ENCODE measurements around the gene MEF2C.

Gene MEF2C

DNA sequence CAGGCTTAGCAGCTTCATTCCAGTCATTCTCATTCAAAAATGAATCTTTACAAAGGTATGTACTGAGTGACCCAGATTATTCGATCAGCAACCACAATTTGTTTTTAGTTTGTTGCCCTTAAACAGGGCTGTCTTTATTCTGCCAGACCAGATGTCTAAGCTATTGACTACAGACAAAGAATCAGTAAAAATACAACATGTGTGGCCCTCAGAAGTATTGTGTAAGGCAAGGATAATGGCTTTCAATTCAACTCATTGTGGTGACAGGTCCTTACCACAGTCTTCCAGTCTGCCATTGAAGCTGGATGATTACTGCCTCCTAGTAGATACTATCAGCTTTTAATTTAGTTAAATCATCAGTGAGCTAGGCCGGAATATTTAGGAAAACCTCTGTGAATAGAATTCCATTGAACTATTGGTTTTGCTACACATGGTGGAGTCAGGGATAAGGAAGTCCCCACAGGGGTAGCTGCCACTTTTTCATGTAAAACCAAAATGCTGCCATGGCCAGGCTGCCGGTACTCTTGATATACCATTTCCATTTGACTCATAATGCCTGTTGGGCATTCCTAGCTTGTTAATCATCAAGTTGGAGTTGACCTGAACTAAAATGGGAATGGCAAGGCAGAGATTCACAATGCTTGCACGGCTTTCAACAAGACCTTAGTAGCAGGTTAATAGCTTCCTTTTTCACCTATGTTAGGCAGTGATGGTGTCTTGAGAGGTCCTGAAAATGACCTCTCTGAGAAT lies 175.6 kb downstream of the MEF2C start:
- no peak for DNase-seq

DNA sequence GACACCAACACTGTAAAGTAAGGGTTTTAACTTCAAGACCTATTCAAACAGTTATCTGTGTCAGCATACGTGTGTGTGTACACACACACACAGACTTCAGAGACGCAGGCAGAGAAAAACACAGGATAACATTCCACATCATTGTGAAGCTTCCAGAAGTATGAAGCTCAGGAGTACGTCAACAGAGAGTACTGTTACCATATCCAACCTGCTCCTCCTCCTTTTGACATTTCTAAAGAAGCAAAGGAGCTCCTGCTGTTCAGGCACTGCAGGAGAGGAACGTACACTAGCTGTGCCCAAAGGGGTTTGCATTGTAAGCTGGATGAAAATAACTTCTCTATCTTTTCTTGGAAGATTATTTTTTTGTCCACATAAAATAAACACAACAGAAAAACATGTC lies 180.7 kb downstream of the MEF2C start:
- DNase-seq = no peak

DNA sequence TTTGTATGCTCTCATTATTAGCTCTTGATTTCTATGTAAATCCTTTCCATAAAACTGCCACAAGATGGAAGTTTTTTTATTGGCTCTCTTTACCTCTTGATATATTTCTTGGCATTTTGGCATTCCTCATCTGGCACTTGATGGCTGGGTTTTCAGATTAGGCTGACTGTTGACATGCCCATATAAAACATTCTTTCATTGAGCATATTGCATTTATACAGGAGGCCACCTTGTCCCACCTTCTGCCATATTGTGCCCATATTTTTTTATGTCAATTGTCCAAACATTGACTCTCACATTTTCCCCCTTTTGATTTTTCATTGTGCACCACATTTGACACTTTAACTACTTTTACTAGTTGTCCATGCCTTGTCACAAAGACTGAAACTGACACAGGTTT lies 182.9 kb downstream of the MEF2C start:
- DNase-seq = no peak

DNA sequence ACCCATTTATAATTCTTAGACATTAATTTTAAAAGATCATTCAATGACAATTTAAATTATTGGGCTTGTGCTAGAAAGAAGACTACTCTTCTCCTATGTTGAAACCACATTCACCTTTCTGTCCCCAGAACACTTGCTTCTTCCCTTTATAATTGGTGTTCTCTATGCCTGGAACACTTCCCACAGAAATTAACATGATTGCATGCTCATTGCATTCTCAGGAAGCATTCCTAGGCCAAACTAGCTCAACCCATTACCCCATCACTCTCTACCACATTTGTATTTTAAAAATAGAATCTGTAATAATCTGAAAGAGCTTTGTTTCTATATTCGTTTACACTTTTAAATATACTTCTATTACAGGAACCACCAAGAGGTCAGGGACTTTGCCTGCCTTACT lies 184.7 kb downstream of the MEF2C start:
- DNase-seq = no peak

DNA sequence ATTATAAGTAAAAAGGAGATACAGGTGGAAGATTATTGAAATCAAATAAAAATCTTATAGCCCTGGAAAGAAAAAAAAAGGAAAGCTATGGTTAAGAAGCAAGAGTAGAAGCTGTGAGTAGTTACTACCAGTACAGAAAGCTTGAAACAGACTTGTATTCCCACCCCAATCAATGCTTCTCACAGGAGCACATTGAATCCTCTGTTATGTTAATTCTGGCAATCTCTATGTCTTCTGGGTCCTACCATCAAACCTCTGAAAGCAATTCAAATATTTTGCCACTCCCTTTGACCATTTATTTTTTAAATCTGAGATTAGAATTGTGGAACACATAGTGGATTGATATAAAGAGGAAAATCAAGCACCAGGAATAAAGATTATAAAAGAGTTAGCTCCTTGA lies 186.5 kb downstream of the MEF2C start:
- no peak for DNase-seq

DNA sequence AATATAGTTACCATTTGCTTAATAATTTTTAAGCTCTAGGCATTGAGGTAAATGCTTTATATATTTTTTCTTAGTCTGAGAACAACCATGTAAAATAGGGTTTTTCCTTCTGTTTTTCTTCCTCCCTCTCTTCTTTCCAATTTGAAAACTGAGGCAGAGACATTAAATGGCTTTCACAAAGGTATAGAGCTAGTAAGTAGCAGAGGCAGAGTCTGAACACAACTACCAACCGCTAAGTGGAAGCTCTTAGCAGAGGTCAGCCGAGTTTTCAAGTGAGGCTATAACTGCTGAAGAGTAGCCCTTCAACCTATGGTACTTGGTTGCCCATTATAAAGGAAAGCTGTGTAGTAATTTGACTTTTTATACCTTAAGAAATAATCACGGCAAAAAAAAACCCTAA lies 187.1 kb downstream of the MEF2C start:
- DNase-seq = no peak

DNA sequence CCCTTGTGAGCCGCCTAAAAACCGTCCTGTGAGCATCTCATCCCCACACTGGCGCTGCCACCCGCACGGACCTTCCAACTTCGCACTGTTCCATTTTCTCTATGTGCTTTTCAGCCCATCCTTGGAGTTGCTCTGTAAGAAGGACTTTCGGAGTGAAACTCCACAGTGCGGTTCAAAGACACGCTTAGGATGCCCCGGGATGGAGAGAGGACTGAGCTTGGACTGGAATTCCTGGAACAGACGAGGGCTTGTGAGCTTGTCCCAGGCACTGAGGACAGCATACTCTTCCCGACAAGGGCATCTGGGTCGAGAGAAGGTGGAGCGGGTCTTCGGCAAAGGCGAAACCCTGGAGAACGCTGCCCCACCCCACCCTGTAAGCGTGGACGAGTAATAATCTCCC lies 187.8 kb downstream of the MEF2C start:
- DNase-seq = no peak

DNA sequence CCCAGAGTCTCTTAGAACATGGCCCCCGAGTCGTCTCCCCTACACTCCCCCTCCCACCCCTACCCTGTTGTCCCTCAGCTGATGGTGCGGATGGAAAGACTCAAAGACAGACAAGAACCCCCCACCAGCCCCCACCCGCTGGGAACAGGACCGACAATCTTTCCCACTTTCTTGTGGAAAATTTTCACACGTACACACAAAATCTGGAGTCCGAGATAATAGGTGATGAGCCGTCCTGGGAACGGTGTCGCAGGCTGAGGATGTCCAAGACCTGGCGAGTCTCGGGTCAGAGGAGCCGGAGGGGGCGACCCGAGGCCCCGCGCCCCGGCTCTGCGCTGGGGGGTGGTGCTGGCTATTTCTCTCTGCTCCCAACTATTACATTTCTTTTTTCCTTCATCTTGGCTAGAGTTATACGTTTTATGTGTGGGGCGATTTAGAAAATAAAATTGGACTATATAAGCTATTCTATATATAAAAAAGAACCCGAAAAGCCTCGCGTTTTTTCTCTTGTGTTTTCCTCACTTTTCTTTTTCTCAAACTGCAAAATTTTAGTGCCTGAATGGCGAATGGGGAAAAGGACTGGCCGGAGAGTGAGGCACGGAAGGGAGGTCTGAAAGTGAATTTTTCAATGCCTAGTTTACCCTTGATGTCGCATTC lies 188.8 kb downstream of the MEF2C start:
- no peak for DNase-seq

DNA sequence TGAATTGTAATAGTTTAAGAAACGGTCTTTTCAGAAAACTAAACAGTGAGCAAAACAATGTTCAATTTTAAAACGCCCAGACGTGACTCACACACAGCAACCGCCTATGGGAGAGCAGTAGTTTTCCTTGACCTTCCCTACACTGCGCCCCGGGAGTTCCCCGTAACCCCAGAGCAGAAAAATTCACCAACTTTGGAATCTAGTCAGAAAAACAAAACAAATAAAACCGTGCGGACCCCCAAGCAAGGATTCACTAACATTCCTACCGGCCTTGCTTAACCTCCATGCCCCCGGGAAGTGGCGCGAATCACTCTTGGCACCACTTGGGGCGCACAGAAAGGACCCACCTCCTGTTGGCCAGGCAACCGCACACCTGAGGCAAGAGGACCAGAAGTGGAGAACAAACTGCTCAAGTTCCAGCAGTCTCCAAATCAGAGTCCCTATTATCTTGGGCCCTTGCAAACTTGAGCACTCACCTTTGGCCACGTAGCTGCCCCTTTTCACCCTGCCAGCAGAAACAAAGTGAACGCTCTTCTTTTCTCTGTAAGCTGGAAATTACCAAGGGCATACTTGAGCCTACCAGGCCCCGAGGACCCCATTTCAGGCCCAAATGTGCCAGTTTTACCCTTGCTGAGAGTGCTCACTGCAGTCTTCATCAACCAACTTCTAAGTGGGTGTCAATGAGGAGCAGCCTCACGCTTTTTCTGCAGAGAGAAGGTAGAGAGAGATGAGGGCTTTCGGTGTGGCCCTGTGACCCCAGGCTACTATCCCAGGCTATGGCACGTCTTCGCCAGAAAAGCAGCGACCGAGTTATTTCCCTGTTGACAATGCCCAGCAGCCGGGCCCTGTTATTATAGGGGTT lies 189.7 kb downstream of the MEF2C start:
- DNase-seq = no peak

DNA sequence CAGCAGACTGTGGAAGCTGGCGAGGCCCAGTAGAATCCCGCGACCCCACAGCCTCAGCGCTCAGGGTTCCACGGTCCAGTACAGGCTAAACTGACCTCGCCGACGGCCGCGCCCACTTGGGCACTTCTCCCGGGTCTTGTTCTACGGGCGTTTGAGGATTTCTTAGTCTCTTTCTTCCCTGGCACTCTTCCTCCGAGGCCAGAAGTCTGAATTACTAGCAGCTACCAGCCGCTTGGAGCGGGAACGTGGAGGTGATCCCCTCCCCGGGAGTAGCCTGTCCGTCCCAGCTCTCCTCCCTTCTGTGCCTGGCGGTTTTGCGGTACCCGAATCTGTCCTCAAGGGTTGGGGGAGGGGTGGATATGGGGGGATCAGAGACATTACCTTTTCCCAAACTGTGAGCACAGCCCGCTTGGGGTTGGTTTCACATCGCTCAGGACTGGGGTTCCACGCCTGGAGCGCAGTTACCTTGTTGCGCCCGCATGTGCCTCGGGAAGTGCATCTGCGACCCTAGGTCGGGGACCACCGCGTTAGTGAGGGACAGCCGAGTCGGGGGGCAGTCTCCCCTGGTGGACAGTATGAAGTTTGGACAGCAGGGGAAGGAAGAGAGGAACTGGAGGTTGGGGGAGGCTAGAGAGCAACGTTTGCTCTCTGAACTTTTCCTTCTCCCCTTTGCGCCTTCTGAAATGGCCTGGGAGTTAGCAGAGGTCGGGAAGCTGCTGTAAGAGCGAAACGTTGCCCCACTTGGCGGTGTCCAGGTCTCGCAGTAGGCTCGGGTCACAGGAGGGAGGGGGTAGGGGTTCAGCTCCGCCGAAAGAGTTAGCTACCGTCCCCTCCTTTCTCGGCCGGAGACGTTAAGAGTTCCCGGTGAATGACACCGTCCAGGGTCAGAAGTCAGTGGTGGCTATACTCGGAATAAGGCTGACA lies 190.8 kb downstream of the MEF2C start:
- DNase-seq = no peak

DNA sequence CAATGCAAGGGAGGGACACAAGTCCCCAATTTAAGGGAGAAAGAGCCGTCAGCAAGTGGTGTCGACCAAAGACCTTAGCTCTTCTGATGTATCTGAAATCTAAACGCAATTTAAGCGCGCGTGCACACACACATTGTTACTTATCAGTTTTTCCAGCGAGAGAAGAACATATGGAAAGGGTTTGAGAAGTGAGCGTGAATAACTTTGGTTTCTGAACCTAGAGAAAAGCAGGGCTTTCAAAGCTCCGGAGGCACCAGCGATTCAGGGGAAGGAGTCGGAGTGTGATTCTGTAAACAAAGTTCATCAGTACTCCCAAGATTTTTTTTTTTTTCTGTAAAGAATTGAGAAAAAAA lies 191.8 kb downstream of the MEF2C start:
- no peak for DNase-seq

DNA sequence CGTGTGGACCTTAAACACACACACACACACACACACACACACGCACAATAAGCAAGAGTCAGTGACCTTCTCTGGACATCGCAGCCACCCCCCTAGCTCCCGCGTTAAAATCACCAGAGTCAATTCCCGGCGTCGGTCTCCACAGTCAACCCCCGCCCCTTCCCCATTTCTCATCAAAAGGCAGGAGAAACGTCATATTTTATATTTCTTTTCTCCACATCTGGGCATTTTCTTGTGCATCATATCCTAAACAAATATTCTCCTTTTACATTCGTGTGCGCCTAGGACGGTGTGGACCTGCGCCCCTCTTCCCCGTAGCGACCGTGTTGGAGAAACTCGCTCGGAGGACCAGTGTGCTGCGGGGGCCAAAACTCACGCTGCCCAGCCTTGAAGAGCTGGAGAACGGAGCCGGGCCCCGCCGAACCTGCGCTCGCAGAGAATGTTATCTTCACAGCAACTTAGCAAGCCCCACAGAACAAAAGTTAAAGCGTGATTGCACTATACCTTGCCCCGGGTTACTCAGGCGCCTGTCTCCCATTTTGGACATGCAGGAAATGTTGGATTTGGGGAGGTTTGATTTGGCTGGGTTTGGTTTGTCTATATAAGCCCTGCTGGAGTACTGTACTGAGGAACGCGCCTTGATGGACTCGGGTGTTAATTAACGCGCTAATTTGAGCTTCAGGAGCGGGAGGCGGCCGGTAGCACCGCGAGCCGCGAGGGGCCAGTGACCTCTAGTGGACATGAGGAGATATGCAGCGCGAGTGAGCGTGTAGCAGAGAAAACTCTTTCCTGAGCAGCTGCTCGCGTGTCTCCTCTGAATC lies 192.4 kb downstream of the MEF2C start:
- DNase-seq = peak; percentile 51

DNA sequence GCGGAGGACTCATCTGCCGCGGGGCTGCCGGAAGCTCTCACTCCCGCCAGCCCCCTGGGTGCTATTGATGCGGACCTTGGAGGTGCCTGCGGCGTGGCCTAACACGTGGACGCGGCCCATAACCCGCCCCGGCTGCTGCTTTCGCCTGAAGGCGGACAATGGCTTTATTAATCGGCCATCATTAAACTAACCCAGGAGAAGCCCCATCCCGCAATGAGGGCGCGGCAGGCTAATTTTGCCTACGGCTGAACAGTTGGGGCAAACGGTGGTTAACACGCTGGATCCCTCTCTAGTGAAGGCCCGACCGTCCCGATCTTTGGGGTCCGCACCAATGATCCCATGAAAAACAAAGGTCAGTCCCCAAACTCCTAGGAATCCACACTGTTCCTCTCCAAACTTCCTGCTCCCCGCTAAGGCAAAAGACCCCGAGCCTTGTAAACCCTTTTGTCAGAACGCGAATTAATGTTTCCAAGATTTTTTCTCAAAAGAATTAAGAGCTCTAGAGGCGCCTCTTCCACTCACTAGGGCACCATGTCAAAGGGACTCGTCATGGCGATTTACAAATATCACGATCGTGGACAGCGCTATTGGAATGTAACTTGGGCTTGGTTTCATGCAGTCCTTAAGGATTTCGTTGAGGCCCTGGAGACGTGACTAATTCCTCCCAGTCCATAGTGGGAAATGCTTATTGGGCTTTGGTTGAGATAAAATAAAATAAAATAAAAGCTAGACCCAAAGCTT lies 193.1 kb downstream of the MEF2C start:
- DNase-seq = no peak

DNA sequence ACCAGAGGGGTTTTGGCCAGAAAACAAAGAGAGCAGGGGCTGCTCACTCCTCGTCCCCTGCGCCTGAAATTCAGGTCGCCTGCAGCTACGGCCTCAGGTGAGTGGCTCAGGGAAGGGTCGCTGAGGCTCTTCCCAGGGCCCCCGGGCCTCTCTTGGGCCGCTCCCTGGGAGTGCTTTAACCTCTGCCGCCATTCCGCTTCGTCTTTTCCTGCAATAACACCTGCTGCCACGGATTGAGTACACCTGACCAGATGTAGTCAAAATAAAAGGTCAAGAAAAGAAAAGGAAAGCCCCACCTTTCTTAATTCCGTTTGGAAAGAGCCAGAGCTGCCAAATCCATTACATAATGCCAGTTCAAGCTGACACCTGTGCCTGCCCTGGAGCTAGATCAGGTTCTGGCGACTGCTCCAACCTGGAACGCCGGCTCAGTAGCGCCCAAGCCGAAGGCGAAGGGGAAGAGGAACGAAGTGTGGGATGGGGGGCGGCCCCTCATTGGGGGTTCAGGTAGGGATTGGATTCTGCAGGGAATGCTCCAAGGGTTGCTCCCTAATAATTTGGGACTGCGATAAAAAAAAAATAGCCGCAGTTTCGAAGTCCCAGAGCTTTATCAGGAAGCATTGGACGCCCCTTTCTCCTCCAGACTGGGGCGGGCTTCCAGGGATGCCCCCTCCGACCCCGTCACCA lies 193.9 kb downstream of the MEF2C start:
- DNase-seq = no peak

DNA sequence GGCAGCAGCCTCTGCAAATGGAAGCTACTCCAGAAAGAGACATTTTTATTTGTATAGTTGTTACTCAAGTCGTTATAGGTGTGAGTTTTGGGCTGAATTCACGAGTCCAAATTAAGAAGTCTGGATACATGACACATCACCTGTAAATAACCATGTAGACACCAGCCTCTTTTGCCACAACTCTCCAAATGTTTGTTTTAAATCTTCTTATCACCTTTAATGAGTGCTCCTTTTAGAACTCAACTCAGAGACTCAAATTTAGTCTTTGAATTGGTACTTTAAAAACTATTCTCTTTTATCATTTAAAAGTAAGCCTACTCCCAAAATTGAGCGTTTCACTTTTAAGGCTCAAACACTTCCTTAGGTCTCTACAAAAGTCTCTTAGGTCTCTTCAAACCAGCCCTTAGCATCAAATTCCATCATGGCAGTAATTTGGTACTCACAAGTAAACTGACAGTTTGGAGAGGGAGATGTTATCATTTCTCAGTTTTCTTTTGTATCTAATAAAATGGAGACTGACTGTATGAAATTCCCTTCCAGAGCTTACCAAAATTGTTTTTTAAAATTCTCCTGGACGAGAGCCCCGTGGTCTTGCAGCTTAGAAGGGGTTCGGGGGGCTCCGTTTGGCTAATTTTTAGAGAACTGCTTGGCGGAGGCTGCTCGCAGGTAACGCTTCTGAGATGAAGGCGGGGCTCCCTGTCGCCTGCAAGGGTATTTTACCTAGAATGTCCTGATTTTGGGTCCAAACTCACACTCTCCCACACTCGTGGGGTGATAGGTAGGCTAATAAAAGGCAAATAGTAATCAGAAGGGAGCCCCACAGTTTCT lies 194.6 kb downstream of the MEF2C start:
- no peak for DNase-seq

DNA sequence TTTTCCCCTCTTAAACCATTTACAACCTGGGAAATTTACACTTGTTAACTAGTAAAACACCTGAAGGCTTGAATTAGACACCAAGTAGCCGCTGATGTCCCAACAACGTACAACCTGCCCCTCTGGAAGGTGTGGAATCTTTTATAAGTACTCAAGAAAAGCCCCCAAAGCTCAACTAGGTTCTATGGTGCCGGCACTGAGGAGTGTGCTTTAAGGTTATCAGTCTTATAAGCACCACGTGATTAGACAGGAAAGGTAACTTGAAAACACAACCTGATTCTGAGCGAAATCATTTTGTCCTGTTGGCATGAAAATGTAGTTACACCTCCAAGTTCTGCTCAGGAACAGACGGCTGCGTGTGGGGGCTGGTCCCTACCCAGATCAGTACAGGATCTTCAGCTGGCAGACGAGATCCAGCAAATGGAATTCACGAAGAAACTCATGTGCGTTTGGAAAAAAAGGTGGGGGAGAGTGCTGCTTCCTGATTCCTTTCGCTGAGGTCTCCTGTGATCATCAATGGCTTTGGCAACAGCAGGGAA lies 195.5 kb downstream of the MEF2C start:
- no peak for DNase-seq

DNA sequence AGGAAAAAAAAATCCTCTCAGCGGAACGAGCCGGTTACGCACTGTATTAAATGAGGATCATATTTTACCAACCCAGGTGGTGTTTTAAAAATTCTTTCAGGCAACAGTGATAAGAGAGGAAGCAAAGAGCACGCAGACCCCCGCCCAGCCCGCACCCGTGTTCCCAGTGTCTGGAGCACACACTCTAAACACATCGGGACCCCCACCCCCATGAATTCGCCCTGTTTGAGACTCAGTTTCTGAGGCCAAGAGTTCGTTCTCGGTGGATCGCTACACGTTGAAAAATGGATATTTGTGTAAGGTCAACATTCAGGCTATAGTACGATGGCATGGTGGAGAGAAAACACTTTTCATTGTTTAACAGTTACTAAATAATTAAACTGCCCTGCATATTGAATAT lies 196.3 kb downstream of the MEF2C start:
- DNase-seq = no peak

DNA sequence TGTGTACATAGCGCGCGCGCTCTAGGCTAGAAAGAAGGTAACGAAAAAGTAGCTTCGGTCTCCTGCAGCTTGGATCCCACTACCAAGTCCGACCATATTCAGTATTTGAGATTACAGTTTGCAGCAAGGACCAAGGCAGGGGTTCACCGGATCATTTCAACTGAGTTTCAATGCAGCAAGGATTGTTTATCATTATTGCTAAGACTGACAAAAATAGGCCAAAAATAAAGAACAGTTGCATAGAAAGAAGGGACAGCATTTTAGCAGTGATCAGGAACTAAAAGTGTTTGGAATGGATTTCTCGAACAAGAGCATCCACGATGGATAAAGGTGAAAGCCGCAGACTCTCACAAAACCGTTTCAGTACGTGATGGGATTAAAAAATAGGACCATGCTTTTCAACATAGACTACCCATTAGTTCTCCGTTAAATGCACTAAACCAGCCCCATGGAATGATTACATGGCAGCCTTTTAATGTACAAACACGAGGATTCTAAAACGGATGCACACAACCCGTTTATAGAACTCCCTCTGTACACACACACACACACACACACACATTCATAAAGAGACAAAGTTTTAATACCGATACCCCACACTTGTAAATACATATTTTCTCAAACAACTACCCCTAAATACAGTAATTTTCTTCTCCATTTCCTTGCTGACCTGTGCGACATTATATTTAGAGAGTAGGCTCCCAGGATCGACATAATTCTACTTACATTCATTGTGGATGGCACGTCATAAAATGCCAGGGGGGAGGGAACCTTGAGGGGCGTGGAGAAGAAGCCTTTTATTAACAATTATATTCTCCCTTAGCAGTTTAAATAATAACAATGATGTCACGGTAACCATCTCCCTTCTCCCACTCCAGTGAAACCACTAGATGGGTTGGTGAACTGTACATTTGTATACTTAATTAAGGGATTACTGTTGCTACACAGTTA lies 197.1 kb downstream of the MEF2C start:
- no peak for DNase-seq

Measured in EL (cell line).